HPDE6-E6E7 (cell line): ENCODE results near the gene CDC42SE1.
A peak's percentile ranks its signal among the peaks of the same experiment; 100 is the strongest.
"Not testable (repeated sequence)": the region's sequence is repeated elsewhere in the genome, so short reads cannot be mapped to it uniquely, and the experiment has no call there.

Experiments
- DNase-seq: peaks from one replicate; pipeline ENCODE4 v3.0.0; 2011; ENCODE audit warnings: missing footprints; ENCODE audit errors: extremely low spot score

CDC42SE1 gene, protein sequence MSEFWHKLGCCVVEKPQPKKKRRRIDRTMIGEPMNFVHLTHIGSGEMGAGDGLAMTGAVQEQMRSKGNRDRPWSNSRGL

DNA sequence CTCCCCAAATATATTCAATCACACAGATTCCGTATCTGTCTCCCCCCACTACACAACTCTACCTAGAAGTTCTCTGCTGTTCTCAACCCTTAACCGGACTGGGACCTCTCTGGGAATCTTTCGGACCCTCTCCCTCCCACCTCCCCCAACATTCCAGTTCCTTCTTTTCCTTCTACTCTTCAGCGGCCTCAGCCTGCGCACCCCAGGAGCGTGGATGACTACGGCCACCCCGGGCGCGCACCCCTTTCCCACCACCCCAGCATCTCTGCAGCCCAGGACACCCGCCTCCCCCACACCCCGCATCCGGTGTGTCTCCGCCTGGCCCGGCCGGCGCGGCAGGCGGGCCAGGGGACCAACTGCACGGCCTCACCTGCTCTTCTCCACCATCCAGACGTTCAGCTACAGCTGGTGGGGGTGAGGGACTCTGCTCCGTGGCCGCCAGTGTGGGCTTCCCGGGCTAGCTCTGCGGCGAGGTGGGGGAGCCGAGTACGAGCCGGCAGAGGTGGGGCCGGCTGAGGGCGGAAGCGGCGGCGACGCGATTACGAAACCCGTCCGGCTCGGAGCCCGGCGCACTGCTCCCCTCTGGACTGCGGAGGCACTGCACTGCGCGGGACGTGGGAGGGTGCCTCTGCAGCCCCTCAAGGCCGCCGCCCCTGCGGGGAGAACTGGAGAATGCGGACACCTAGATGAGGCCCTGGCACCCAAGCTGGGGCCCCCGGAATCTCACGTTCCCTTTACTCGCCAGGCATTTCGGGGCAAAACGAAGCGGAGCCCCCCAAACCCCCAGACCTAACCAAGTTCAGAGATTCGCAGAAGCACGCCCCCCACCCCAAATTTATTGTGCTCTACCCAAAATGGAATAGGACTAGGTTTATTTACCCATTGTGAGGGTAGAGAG lies at the start of gene CDC42SE1:
CDC42SE1 (minus strand) TSS at position 514 of the 898 bp plus-strand sequence. CDS start 3,892 bp downstream, outside the sequence.
- DNase-seq: peak; percentile 75

DNA sequence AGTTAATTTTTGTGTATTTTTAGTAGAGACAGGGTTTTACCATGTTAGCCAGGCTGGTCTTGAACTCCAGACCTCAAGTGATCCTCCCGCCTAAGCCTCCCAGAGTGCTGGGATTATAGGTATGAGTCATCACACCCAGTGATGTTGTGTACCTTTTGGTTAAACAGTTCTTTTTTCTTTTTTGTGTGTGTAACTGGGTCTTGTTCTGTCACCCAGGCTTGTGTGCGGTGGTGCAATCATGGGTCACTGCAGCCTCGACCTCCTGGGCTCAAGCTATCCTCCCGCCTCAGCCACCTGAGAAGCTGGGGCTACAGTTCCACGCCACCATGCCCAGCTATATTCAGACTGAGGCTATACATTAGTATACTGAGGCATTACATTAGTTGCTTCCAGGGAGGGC lies 48.9 kb upstream of the CDC42SE1 start:
- DNase-seq: no peak

DNA sequence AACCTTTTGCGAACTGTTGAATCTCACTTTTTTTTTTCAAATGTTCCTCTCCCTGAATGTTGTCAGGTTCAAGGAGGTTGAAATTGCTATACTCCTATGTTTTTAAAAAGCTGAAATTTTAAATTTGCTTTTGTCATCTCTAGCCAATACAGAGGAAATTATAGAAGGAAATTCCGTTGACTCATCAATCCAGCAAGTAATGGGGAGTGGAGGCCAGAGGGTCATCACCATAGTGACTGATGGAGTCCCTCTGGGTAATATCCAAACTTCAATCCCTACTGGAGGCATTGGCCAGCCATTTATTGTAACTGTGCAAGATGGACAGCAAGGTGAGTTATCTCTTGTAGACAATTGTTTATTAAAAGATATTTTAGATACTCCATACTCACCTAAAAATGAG lies 47.5 kb upstream of the CDC42SE1 start:
- DNase-seq: peak; percentile 52

DNA sequence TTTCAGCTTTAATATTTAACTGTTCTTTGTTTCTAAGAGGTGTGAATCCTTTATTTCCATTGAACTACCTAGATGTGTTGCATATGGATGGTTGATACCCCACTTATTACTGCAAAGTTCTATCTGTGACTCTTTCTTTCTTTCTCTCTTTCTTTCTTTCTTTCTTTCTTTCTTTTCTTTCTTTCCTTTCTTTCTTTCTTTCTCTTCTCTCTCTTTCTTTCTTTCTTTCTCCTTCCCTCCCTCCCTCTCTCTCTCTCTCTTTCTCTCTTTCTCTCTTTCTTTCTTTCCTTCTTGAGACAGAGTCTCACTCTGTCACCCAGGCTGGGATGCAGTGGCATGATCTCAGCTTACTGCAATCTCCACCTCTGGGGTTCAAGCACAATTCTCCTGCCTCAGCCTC lies 45.2 kb upstream of the CDC42SE1 start:
- DNase-seq: no peak

DNA sequence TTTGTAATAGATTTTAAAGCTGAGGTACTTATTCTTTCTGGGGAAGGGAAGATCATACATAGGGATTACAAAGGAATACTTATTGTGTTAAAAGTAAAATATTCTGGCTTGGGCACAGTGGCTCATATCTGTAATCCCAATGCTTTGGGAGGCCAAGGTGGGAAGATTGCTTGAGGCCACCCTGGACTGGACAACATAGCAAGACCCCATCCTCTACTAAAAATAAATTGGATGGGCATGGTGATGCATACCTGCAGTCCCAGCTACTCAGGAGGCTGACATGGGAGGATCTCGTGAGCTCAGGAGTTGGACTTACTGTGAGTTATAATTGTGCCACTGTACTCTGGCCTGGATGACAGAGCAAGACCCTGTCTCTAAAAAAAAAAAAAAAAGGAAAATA lies 38.7 kb upstream of the CDC42SE1 start:
- no peak for DNase-seq

DNA sequence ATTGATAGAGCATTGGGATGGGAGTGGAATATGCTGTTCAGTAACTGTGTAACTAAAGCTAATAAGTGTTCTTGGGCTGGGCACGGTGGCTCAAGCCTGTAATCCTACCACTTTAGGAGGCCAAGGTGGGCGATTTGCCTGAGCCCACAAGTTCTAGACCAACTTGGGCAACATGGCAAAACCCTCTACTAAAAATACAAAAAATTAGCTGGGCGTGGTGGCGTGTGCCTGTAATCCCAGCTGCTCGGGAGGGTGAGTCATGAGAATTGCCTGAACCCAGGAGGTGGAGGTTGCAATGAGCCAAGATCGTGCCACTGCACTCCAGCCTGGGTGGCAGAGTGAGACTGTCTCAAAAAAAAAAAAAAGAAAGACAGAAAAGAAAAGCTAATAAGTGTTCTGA lies 38.0 kb upstream of the CDC42SE1 start:
- not testable (repeated sequence) for DNase-seq

DNA sequence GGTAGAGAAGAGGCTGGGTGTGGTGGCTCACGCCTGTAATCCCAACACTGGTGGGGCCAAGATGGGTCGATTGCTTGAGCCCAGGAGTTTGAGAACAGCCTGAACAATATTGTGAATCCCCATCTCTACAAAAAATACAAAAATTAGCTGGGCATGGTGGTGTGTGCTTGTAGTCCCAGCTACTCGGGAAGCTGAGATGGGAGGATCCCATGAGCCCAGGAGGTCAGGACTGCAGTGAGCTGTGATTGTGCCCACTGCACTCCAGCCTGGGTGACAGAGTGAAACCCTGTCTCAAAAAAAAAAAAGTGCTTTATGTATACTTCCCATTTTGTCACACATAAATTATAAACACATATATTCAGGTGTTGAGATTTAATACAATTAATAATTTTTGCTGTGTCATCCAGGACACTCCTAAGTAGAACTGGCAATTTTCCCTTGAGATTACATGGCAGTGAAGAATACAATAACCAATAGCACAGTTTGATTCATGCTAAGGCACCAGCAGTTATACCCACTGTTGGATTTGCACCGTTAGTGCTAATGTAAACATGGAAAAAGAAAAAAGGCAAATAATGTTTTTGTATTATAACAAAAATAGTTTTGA lies 26.6 kb upstream of the CDC42SE1 start:
- DNase-seq: no peak

DNA sequence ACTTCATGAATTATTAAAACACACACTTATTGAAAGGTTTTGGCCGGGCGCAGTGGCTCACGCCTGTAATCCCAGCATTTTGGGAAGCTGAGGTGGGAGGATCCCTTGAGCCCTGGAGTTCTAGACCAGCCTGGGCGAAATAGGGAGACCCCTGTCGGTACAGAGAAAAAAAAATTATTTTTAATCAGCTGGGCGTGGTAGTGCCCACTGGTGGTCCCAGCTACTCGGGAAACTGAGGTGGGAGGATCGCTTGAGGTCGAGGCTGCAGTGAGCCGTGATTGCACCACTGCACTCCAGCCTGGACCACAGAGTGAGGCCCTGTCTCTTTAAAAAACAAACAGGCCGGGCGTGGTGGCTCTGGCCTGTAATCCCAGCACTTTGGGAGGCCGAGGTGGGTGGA lies 12.8 kb upstream of the CDC42SE1 start:
- no peak for DNase-seq

DNA sequence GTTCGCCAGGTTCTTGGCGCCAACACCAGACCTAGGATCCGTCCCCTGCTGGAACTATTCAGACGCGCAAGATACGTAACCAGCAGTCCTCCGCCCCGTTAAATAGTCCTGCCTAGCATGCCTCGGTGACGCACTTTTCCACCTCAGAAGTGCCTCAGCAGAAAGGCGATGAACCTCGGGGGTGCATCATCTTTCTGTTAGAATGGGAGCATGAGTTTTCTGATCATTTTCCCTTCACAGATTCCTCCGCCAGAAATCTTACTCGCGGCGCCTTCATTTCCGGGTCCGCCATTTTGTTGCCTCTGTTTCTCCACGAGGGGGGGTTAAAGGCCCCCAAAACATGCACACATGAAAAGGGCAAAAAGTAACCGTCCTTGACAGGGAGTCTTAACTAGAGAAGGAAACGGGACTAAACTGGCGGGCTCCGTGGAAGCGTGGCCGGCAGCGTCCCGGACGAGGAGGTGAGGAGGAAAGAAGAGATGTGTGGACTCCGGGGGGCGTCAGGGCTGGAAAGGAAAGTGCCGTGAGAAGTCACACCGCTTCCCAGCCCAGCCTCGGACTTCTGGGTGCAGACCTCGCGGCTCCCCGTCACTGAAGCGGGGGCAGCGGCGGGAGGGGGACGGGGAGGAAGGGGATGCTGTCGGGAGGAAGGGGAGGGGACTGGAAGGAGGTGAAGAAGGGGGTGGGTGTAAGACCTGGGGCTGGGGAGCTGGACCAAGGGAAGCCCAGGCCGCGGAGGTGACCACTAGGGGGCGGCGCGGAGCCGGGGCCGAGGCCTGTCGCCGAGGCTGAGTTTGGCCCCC lies 11.3 kb upstream of the CDC42SE1 start, which contains the start of gene GABPB2:
GABPB2 (plus strand) TSS at position 288 of the 803 bp plus-strand sequence. CDS start 17,429 bp downstream, outside the sequence.
- peak; percentile 79 for DNase-seq

DNA sequence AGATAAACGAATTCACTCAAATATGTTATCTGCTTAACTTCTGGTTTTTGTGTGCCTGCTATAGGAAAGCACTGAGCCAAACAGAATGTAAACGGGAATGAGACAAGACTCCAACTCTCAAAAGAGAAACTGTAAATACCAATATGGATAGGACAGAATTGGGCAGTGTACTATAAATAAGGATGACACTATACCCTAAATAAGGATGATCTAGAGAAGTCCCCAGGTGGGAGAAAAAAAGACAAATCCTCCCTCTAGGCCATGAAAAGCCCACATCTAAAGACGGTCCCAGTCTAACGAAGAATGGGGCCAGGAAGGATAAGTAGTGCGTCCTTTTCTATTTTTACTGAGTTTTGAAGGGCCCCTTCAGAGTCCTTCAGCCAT lies 9.7 kb upstream of the CDC42SE1 start:
- DNase-seq: no peak

DNA sequence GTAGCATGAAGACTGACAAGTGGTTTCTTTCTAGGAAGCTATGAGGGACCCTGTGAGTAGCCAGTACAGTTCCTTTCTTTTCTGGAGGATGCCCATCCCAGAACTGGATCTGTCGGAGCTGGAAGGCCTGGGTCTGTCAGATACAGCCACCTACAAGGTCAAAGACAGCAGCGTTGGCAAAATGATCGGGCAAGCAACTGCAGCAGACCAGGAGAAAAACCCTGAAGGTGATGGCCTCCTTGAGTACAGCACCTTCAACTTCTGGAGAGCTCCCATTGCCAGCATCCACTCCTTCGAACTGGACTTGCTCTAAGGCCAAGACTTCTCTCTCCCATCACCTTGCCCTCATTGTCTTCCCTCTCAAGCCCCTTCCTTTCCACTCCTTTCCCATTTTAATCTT lies 7.8 kb upstream of the CDC42SE1 start:
- no peak for DNase-seq

DNA sequence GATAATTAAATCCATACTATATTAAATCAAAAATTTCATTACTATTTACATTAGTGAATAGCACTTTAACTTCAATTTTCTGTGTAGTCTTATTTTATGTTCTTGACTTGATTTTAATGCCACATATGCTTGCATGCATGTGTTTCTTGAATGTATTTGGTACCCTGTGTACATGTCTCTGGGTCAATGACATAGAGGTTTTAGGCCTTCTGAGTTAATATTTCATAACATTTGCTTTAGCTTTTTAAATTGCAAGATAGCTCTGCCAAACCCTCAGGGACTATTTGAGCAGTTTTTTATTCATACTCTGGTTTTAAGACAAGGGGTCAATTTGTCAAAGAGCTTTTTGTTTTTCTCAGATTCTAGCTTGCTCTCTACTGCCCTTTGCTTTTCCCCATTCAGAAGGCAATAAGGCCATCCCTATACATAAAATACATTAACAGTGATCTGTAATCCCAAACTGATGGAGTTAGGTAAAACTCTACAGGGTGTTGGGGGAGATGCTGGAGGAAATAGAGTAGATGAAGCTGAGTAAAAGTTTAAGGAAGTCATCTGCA lies 5.7 kb upstream of the CDC42SE1 start:
- DNase-seq: no peak

DNA sequence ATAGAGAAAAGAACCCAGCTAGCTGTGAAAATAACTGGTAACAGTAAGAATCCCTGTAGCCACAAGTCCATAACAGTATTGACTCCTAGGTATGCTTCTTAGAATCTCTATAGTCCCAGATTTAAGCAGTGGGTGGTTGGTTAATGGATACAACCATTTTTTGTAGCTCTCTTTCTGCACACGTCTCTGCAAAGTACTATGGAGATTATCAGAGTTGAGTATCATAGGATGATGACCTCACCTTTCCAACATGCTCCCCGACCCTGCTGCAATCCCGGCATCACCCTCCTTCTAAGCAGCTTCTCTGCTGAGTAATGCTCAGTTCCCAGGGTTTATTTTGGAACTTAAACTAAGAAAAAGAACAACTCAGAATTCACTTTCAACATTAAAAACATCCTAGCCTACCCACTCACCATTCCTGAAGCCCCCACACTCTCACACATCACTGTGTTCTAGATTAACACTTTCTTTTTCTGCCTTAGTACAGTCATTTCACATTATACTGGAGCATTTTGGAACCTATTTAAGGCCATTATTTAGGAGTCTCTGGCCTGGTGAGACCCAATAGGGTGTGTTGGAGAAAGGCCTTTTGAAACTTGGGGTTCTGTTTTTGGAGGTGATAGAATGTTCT lies 3.4 kb upstream of the CDC42SE1 start:
- DNase-seq: peak; percentile 60

DNA sequence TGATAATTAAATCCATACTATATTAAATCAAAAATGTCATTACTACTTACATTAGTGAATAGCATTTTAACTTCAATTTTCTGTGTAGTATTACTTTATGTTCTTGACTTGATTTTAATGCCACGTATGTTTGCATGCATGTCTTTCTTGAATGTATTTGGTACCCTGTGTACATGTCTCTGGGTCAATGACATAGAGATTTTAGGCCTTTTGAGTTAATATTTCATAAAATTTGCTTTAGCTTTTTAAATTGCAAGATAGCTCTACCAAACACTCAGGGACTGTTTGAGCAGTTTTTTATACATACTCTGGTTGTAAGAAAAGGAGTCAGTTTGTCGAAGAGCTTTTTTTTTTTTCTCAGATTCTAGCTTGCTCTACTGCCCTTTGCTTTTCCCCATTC lies 2.3 kb upstream of the CDC42SE1 start:
- no peak for DNase-seq

DNA sequence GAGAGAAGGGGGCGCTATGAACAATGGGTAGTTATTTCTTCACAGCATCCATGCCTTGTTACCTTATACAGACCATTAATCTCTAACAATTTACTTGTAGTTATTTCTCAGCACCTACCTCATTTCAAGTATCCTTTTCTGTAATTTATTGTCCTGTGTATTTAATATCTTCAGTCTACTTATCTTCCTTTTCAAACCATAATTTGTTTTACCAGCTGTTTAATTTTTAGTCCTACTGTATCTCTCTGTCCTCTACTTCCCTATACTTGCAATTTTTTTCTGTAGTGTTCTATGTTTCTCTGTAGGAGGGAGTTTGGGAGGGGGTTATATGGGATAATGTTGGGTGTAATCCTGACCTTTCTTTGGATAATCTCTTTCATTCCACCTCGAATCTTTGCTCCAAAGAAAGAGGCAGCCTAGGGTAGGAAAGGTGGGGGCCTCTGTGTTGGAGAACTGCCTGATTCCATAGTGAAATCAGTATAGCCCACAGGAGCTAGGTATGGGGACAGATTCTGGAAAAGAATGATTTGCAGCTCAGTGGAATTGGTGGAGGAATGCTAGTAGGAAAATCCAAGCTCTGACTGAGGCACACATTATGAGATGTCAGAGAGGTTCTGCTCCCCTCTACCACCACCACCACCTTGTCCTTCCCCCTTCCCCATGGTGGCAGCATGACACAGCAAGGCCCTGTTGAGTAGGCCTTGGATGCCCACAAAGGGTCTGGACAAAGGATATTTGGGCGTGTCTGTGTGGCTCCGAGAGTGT lies 1.4 kb upstream of the CDC42SE1 start:
- DNase-seq: no peak

DNA sequence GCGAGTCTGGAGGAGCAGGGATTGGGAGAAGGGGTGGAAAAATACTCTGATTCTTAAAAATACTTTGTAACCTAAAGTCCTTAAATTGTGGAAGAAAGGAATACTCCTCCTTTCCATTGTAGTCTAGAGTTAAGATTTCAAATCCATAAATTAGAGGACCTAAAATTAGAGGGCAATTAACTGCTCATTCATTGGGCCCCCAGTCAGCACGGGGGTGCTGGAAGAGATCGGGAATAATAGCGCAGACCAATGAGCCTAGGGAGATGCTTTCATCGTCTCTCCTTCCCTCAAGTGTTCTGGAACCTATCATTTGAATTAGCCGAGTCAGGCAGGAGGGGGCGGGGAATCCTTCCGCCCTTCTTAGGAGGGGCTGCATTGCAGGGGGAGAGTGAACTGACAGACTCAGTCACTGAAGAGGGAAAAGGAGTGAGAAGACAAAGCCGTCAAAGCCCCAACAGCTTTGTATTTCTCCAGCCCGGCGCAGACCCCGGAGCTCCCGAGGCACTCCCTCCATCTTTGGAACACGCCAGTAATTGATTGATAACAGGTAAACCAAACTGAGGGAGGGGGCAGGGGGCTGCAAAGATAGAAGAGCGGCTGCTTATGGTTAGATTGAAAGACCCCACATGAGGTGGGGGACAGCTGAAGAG lies 710 bp upstream of the CDC42SE1 start, which contains the start of gene MLLT11:
MLLT11 (plus strand) TSS at position 391 of the 650 bp plus-strand sequence. CDS start 6,828 bp downstream, outside the sequence.
- no peak for DNase-seq

DNA sequence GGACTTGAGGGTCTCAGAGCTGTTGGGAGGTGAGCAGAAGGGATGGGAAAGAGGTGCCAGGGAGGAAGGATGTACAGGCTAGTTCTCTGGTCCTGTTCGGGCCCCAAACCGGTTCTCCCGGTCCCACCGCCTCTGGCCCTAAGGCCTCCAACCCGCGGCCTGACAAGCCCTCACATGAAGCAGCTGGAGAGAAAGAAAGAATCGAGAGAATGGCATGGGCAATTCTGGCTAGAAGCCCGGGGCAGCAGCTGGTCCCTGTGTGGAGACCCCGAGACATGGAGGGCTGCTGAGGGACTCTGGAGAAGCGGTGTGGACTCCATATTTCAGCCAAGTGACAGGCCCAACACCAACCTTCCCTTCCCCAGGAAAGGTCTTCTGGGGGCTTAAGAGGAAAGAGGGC lies 730 bp downstream of the CDC42SE1 start:
- DNase-seq: peak; percentile 87

DNA sequence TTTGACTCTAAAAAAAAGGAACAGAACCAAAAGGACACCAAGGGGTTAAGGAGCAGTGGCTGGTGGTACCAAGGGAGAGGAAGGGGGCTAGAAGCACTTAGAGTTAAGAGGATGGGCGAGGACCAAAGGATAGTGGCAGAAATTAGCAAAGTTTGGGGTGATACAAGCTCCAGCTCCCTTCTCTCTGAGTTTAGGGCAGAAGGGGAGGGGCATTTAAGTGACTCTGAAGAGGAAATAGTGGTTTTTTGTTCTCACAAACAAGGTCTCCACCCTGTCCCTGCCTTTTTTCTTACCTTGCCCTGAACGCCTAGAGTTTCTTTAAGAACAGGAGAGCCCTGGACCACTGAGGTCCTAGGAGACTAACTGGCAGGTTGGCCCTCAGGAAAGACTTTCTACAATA lies 3.3 kb downstream of the CDC42SE1 start:
- DNase-seq: no peak

DNA sequence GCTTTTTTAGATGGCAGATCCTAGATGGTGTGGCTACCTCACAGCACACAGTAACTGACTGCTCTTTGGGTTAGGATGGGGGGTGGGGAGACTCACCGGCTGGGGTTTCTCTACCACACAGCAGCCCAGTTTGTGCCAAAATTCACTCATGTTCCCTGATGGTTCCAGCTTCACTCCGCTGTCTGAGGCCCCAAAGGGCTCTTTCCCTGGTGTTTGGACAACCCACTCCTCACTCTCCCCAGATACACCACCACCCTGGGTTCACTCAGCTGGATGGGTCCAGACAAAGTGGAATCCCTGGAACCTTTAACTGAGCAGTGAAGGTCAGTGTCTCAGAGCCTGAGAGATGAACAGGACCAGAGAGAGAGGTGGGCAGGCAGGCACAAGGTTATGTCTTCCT lies 3.8 kb downstream of the CDC42SE1 start:
- no peak for DNase-seq
